HG03354 (cell line): Measurements from ENCODE around the gene DNAJA4.

ENCODE experiments used
- ATAC-seq: cut with Tn5 transposase; IDR thresholded peaks from one replicate; pipeline ENCODE4 v1.9.1; 2021; ENCODE audit warnings: mild to moderate bottlenecking; ENCODE audit not compliant: unreplicated experiment, poor library complexity, severe bottlenecking

Gene DNAJA4

GRCh38 chr15:78311292-78311691, 46.9 kb downstream of the DNAJA4 start:
- ATAC-seq = no peak

- no peak for ATAC-seq
Observed at GRCh38 chr15:78312536-78312935, 48.2 kb downstream of the DNAJA4 start.

GRCh38 chr15:78312957-78313356, 48.6 kb downstream of the DNAJA4 start:
- no peak for ATAC-seq

- no peak for ATAC-seq
Observed at GRCh38 chr15:78313383-78313782, 49.0 kb downstream of the DNAJA4 start.

- ATAC-seq = no peak
Observed at GRCh38 chr15:78314181-78314581, 49.8 kb downstream of the DNAJA4 start.

- no peak for ATAC-seq
Observed at GRCh38 chr15:78315686-78316282, 51.4 kb downstream of the DNAJA4 start.

- no peak for ATAC-seq
Observed at GRCh38 chr15:78316283-78317083, 52.1 kb downstream of the DNAJA4 start.

- ATAC-seq = no peak
Observed at GRCh38 chr15:78317145-78317836, 52.9 kb downstream of the DNAJA4 start.

- ATAC-seq = no peak
Observed at GRCh38 chr15:78319588-78319987, 55.2 kb downstream of the DNAJA4 start.

GRCh38 chr15:78320183-78320582, 55.8 kb downstream of the DNAJA4 start:
- no peak for ATAC-seq

- no peak for ATAC-seq
Observed at GRCh38 chr15:78321041-78321570, 56.7 kb downstream of the DNAJA4 start.

- no peak for ATAC-seq
Observed at GRCh38 chr15:78321786-78322185, 57.4 kb downstream of the DNAJA4 start.

GRCh38 chr15:78322243-78322642, 57.9 kb downstream of the DNAJA4 start:
- no peak for ATAC-seq

GRCh38 chr15:78322724-78323521, 58.6 kb downstream of the DNAJA4 start:
- ATAC-seq = no peak

GRCh38 chr15:78323693-78324092, 59.3 kb downstream of the DNAJA4 start:
- no peak for ATAC-seq

- no peak for ATAC-seq
Observed at GRCh38 chr15:78324144-78324543, 59.8 kb downstream of the DNAJA4 start.

- no peak for ATAC-seq
Observed at GRCh38 chr15:78325092-78325843, 60.9 kb downstream of the DNAJA4 start.

- no peak for ATAC-seq
Observed at GRCh38 chr15:78327466-78327865, 63.1 kb downstream of the DNAJA4 start.

- ATAC-seq = no peak
Observed at GRCh38 chr15:78329625-78330024, 65.3 kb downstream of the DNAJA4 start.
